Brain microvascular endothelial cell (primary cell): ENCODE results near the gene PGAM1.

Experiments
- DNase-seq: peaks from one replicate; pipeline ENCODE4 v3.0.0-alpha.2; 2020
- H3K27ac ChIP-seq: fragments of 250-450 bp; sonication (Bioruptor Pico); 2 replicates; pipeline ENCODE4 v1.5.1; 2020; ENCODE audit warnings: mild to moderate bottlenecking, moderate library complexity
- H3K27me3 ChIP-seq: fragments of 250-450 bp; sonication (Bioruptor Pico); replicated peaks from 2 replicates; pipeline ENCODE4 v1.5.1; 2020; ENCODE audit warnings: mild to moderate bottlenecking
- H3K36me3 ChIP-seq: fragments of 250-450 bp; sonication (Bioruptor Pico); replicated peaks from 2 replicates; pipeline ENCODE4 v1.5.1; 2020; ENCODE audit warnings: mild to moderate bottlenecking
- H3K4me3 ChIP-seq: 2 replicates; pipeline ENCODE4 v1.5.1; 2011; ENCODE audit warnings: low read depth, mild to moderate bottlenecking, control low read depth, low read length, moderate library complexity
- CTCF ChIP-seq: IDR thresholded peaks from 2 replicates; pipeline ENCODE4 v1.5.1; 2011; ENCODE audit warnings: low read depth, mild to moderate bottlenecking, moderate library complexity, low read length, control low read depth, inconsistent platforms; ENCODE audit errors: missing control alignments
- in situ Hi-C: cut with HindIII; loops from 2 replicates; pipeline ENCODE4 v1.10.0; 2017; ENCODE audit warnings: low sequenced_read_pairs, low pct_ligation_motif_present

PGAM1 gene

DNA sequence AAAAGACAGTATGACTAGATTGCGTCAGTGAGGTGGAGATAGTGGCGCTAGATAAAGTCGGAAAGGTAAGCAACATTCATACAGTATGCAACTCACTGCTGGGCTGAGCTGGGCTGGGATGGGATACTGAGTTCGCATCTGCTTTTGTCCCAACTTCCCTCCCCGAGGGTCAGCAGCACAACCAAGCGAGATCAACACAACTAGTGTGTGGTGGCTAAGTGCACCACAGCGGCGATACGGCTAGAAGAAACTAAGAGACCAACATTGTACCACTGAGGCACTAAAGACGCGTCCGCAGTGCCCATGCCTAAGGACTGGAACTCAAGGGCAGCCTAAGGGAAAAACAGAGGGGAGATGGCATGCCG is 19.3 kb downstream of the PGAM1 start:
- H3K4me3 ChIP-seq: peak overlapping the region; percentile 98
- TF ChIP-seq CTCF: no peak
- H3K27ac ChIP-seq: no peak overlapping the region
- no peak for DNase-seq
- H3K36me3 ChIP-seq: peaks cover 15% of the 10 kb centered on the region
- no peaks in the 10 kb centered on the region for H3K27me3 ChIP-seq
- in situ Hi-C loops: no loop called here

DNA sequence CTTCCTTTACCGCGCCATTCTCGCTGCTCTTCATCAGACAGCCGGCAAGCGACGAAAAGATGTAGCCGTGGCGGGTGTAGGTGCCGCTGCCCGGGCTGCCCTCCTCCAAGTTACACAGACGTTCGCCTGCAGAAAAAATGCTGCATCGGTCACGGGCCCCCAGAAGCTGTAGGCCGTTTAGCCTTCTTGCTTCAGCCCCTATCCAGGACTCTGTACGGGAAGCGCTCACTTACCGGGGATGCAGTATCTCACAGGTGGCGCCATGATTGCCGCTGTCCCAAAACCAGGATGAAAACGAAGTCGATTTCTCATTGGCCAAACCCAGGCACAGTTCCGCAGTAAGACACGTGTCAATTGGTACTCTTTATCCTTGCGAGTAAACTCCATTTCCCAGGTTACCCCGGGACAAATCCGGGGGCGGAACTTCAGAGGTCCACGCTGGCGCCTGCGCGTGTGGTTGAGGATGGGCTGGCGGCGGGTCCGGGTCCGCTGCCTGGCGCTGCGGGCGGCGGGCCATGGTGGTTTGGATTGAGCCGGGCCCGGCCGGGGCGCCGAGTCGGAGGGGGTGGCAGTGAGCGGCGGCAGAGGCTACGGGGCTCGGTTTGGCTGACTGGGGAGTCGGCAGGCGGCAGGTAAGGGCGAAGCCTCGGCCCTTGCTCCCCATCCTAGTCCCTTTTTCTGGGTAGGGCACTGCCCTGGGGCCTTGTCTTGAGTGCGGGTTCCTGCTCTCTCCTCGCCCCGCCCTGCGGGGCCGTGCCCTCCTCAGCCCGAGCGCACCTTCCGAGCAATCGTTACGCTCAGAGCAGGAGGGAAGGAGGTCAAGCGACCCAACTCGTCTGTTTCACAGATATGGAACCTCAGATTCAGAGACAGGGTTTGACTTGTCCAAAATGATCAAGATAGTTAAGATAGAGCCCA is 20.0 kb downstream of the PGAM1 start, which contains the start of the genes EXOSC1 and ZDHHC16:
Gene EXOSC1, minus strand, starts transcription at position 285 of the 918 bp plus-strand sequence. Its CDS starts 21 bp downstream, at position 264.
Gene ZDHHC16, plus strand, starts transcription at position 454 of the 918 bp plus-strand sequence. CDS start 5,501 bp downstream, outside the sequence.
- no peak for TF ChIP-seq CTCF
- Histone ChIP-seq H3K27me3 (no peaks in the 10 kb centered on the region), H3K4me3 (peak within 1 kb of the TSS; percentile 98), H3K36me3 (peaks cover 10% of the 10 kb centered on the region), H3K27ac (peak within 1 kb of the TSS; percentile 53)
- DNase-seq: peak; percentile 96
- in situ Hi-C loops: no loop called here

- no peak for DNase-seq
- no peak overlapping the region for H3K27ac ChIP-seq
Measured at GRCh38 chr10:97450828-97451227, 24.8 kb downstream of the PGAM1 start.

DNA sequence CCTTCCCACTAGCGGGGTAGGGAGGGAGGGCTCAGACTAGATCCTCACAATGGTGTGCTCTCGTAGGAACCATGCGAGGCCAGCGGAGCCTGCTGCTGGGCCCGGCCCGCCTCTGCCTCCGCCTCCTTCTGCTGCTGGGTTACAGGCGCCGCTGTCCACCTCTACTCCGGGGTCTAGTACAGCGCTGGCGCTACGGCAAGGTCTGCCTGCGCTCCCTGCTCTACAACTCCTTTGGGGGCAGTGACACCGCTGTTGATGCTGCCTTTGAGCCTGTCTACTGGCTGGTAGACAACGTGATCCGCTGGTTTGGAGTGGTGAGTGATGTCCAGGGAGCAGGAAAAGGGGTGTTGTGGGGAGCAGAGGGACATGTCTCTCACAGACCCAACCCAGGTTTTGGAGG is 25.6 kb downstream of the PGAM1 start:
- H3K27ac ChIP-seq: no peak overlapping the region
- H3K4me3 ChIP-seq: no peak overlapping the region

More at GRCh38 chr10:97450828-97451227, 24.8 kb downstream of the PGAM1 start:
- in situ Hi-C loops: no loop called here
- TF ChIP-seq CTCF: no peak
- Histone ChIP-seq H3K27me3 (no peaks in the 10 kb centered on the region), H3K36me3 (peaks cover 35% of the 10 kb centered on the region), H3K4me3 (no peak overlapping the region)

GRCh38 chr10:97452352-97452751 is 26.4 kb downstream of the PGAM1 start:
- H3K27ac ChIP-seq: no peak overlapping the region
- peaks cover 47% of the 10 kb centered on the region for H3K36me3 ChIP-seq
- DNase-seq: no peak
- H3K4me3 ChIP-seq: no peak overlapping the region
- in situ Hi-C loops: no loop called here
- no peaks in the 10 kb centered on the region for H3K27me3 ChIP-seq
- no peak for TF ChIP-seq CTCF

More for the DNA sequence above, 25.6 kb downstream of the PGAM1 start:
- TF ChIP-seq CTCF: no peak
- Histone ChIP-seq H3K27me3 (no peaks in the 10 kb centered on the region), H3K36me3 (peaks cover 41% of the 10 kb centered on the region)
- no peak for DNase-seq
- in situ Hi-C loops: no loop called here
